Activated T-cell treated with anti-CD3 and anti-CD28 coated beads, Interleukin-2, amount 50 U/mL, for 1 hour (primary cell): Measurements from ENCODE around the gene PTPRR.

Experiments
- DNase-seq: peaks from one replicate; pipeline ENCODE4 v3.0.0-alpha.2; 2020

PTPRR gene

GRCh38 chr12:70590051-70590450, 330.5 kb downstream of the PTPRR start:
- peak; percentile 53 for DNase-seq
